Gastrocnemius medialis (tissue), 4 donors: ENCODE data around the gene ERICH6.

Source experiments
- POLR2A ChIP-seq, 2 donors: fragments of 450-650 bp; IDR thresholded peaks; one replicate each; pipeline ENCODE4 v1.6.1; 2017; ENCODE audit warnings: antibody characterized with exemption in 2 of 2, mild to moderate bottlenecking in 2 of 2, moderate library complexity in 2 of 2
- TF ChIP-seq, protein P1 (sequence below), 5 experiments: fragments of 450-650 bp in 3 of 5; fragments of 200-600 bp in 2 of 5; sonication (generic) in 2 of 5; IDR thresholded peaks in 4 of 5; conservative IDR thresholded peaks in 1 of 5; 1 replicate in 4 of 5; 2 replicates in 1 of 5; pipeline ENCODE4 v1.5.1; 2016 to 2019; ENCODE audit warnings: antibody characterized with exemption in 5 of 5, mild to moderate bottlenecking in 3 of 5, moderate library complexity in 3 of 5

GRCh38 chr3:150742679-150743078 is 39.0 kb upstream of the ERICH6 start:
- TF ChIP-seq, protein P1, sequence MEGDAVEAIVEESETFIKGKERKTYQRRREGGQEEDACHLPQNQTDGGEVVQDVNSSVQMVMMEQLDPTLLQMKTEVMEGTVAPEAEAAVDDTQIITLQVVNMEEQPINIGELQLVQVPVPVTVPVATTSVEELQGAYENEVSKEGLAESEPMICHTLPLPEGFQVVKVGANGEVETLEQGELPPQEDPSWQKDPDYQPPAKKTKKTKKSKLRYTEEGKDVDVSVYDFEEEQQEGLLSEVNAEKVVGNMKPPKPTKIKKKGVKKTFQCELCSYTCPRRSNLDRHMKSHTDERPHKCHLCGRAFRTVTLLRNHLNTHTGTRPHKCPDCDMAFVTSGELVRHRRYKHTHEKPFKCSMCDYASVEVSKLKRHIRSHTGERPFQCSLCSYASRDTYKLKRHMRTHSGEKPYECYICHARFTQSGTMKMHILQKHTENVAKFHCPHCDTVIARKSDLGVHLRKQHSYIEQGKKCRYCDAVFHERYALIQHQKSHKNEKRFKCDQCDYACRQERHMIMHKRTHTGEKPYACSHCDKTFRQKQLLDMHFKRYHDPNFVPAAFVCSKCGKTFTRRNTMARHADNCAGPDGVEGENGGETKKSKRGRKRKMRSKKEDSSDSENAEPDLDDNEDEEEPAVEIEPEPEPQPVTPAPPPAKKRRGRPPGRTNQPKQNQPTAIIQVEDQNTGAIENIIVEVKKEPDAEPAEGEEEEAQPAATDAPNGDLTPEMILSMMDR (IDR thresholded peaks at IDR 0.05 in 4 of 5, conservative IDR thresholded peaks at IDR 0.05 in 1 of 5) = no peak
- no peak for TF ChIP-seq POLR2A (IDR thresholded peaks at IDR 0.05)
